ENCODE results near the gene GJC2.

The GJC2 gene

DNA sequence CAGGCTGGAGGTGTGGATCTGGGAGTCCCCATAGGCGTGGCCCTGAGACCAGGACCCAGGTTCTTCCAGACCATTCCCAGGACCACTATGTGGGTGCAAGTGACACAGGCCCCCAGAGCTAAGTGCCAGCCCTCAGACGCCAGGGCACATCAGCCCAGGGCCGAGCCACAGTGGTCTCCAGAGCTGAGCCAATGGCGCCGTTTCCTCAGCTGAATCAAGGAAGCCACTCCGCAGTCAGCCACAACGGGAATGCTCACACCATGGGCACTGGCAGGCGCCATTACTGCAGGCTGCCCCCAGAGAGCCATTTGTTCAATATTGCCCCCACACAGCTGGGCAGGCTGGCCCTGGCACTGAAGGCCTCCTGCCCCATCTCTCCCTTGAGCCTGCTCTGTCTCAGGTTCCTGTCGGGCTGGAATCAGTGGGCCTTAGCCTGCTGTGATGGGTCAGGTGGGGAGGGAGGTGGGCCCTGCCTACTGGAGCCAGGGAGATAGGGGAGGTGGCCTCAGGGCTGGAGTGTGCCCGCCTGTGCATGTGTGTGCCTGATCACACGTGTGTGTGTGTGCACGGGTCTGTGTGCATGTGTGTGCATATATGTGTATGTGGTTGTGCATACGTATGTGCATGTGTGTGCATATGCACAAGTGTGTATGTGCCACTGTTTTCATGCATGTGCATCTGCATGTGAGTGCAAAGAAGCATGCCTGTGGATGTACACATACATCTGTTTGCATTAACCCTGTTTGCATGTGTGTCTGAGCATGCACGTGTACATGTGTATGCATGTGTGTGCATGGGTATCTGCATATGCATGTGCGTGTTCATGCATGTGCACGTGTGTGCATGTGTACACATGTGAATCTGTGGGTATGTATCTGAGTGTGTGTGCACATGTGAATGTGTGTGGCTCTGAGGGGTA is 6.1 kb downstream of the GJC2 start:
- TF ChIP-seq POLR2AphosphoS5 (IDR thresholded peaks at IDR 0.05; ENCODE audit: low read depth) (no peak), SPI1 (IDR thresholded peaks at IDR 0.05; ENCODE audit: borderline replicate concordance, low read depth) (no peak), GABPA (IDR thresholded peaks at IDR 0.05; ENCODE audit: low read depth) (no peak)
- TF ChIP-seq, protein P1, sequence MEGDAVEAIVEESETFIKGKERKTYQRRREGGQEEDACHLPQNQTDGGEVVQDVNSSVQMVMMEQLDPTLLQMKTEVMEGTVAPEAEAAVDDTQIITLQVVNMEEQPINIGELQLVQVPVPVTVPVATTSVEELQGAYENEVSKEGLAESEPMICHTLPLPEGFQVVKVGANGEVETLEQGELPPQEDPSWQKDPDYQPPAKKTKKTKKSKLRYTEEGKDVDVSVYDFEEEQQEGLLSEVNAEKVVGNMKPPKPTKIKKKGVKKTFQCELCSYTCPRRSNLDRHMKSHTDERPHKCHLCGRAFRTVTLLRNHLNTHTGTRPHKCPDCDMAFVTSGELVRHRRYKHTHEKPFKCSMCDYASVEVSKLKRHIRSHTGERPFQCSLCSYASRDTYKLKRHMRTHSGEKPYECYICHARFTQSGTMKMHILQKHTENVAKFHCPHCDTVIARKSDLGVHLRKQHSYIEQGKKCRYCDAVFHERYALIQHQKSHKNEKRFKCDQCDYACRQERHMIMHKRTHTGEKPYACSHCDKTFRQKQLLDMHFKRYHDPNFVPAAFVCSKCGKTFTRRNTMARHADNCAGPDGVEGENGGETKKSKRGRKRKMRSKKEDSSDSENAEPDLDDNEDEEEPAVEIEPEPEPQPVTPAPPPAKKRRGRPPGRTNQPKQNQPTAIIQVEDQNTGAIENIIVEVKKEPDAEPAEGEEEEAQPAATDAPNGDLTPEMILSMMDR (IDR thresholded peaks at IDR 0.05; ENCODE audit: insufficient read depth, low read length) = no peak
- TF ChIP-seq, protein P2, sequence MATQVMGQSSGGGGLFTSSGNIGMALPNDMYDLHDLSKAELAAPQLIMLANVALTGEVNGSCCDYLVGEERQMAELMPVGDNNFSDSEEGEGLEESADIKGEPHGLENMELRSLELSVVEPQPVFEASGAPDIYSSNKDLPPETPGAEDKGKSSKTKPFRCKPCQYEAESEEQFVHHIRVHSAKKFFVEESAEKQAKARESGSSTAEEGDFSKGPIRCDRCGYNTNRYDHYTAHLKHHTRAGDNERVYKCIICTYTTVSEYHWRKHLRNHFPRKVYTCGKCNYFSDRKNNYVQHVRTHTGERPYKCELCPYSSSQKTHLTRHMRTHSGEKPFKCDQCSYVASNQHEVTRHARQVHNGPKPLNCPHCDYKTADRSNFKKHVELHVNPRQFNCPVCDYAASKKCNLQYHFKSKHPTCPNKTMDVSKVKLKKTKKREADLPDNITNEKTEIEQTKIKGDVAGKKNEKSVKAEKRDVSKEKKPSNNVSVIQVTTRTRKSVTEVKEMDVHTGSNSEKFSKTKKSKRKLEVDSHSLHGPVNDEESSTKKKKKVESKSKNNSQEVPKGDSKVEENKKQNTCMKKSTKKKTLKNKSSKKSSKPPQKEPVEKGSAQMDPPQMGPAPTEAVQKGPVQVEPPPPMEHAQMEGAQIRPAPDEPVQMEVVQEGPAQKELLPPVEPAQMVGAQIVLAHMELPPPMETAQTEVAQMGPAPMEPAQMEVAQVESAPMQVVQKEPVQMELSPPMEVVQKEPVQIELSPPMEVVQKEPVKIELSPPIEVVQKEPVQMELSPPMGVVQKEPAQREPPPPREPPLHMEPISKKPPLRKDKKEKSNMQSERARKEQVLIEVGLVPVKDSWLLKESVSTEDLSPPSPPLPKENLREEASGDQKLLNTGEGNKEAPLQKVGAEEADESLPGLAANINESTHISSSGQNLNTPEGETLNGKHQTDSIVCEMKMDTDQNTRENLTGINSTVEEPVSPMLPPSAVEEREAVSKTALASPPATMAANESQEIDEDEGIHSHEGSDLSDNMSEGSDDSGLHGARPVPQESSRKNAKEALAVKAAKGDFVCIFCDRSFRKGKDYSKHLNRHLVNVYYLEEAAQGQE (IDR thresholded peaks at IDR 0.05; ENCODE audit: insufficient replicate concordance, low read depth) = no peak
- no peaks in the 10 kb centered on the region for H3K27me3 ChIP-seq (ENCODE audit: insufficient read depth, poor library complexity, severe bottlenecking)
- DNase-seq (ENCODE audit: low read depth in 1 of 2, low spot score in 1 of 2) = no peak
- H3K27ac ChIP-seq (replicated peaks) = no peak overlapping the region
- no peak overlapping the region for H3K4me3 ChIP-seq (replicated peaks; ENCODE audit: insufficient read depth, low read length)

DNA sequence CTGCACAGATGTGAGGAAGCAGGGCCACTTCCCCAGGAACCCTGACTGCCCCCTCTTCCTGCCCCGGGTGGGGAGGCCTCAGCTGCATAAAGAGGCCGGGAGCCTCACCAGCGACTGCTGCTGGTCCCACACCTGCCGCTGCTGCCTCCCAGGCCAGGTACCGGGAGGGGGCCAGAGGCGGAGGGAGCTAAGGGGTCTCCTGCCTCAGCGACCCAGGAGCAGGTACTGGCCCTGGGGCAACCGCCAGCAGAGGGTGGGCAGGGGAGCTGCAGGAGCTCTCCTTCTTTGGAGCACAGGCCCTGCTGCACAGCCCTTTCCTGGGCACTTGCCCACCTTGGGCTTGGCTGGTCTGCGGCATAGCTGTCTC is 6.8 kb downstream of the GJC2 start:
- no peak overlapping the region for H3K4me3 ChIP-seq (replicated peaks; ENCODE audit: insufficient read depth, low read length)
- no peak overlapping the region for H3K27ac ChIP-seq (replicated peaks)
- TF ChIP-seq POLR2AphosphoS5 (IDR thresholded peaks at IDR 0.05; ENCODE audit: low read depth) = no peak
- TF ChIP-seq, protein P1 (IDR thresholded peaks at IDR 0.05; ENCODE audit: insufficient read depth, low read length) = no peak
- TF ChIP-seq, protein P2 (IDR thresholded peaks at IDR 0.05; ENCODE audit: insufficient replicate concordance, low read depth) = no peak
- no peak for TF ChIP-seq GABPA (IDR thresholded peaks at IDR 0.05; ENCODE audit: low read depth)
- TF ChIP-seq SPI1 (IDR thresholded peaks at IDR 0.05; ENCODE audit: borderline replicate concordance, low read depth) = no peak
- H3K27me3 ChIP-seq (ENCODE audit: insufficient read depth, poor library complexity, severe bottlenecking) = no peaks in the 10 kb centered on the region
- DNase-seq (ENCODE audit: low read depth in 1 of 2, low spot score in 1 of 2) = no peak

DNA sequence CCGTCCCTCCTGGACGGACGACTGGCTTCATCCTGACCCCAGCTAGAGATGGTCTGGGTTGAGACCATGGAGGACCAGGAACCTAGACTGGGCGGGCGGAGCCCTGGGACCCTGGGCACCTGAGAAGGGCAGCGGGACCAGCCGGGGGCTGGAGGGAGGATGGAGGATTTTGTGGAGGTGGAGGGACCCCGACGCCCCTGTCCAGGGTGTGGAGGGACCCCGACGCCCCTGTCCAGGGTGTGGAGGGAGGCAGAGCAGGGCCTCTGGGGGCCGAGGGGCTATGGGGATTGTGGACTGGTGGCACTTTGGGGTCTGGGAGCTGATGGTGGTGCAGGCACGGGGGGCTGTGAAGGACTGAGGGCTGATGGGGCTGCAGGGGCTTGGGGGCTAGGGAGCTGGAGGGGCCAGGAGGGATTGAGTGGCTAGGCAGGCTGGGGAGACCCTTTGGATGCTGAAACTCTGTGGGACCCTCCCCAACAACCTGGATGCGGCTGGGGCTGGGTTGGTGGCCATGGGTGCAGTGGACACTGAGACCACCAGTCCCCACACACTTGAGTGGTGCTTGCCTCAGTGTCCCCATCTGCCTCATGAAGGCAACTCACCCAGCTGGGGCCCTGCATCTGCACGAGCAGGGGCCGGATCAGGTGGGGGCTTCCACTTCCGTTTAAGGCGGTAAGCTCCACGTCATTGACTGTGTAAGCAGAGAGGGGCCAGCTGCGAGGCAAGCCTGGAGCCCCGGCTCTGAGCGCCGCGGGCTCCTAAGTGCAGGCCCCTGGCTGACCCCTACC is 7.4 kb downstream of the GJC2 start:
- no peaks in the 10 kb centered on the region for H3K27me3 ChIP-seq (ENCODE audit: insufficient read depth, poor library complexity, severe bottlenecking)
- H3K4me3 ChIP-seq (replicated peaks; ENCODE audit: insufficient read depth, low read length) = no peak overlapping the region
- TF ChIP-seq, protein P1 (IDR thresholded peaks at IDR 0.05; ENCODE audit: insufficient read depth, low read length) = no peak
- no peak for TF ChIP-seq POLR2AphosphoS5 (IDR thresholded peaks at IDR 0.05; ENCODE audit: low read depth)
- no peak for TF ChIP-seq SPI1 (IDR thresholded peaks at IDR 0.05; ENCODE audit: borderline replicate concordance, low read depth)
- TF ChIP-seq GABPA (IDR thresholded peaks at IDR 0.05; ENCODE audit: low read depth) = no peak
- TF ChIP-seq, protein P2 (IDR thresholded peaks at IDR 0.05; ENCODE audit: insufficient replicate concordance, low read depth) = no peak
- DNase-seq (ENCODE audit: low read depth in 1 of 2, low spot score in 1 of 2) = no peak
- no peak overlapping the region for H3K27ac ChIP-seq (replicated peaks)

All from HL-60 (cell line).